Measurements from ENCODE around the gene OR52A5. TPM values are rescaled to one million over a fixed set of nuclear protein-coding genes. Genes with fewer than 3 reads are reported as not detected.

The OR52A5 gene
- not detected in 2 replicates for total RNA-seq

DNA sequence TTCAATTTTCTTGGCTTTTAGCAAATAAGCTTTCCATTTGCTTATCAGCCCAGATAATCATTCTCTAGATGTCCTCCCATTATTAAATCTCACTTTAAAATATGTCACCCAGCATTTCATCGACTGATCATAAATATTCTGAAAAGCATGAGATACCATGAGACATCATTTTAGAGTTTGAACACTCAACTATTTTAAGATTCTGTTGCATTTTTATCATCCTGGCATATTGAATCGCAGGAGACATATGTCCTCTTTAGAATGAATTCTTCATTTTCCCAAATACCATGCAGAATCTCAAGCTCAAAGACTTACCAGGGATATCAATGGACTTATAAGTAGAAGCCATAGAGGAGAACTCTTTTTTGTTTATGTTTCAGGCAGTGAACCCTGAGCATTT is at the start of gene OR52A5:
Gene OR52A5, minus strand, starts transcription at position 361 of the 400 bp plus-strand sequence. CDS start 5,714 bp downstream, outside the sequence.

DNA sequence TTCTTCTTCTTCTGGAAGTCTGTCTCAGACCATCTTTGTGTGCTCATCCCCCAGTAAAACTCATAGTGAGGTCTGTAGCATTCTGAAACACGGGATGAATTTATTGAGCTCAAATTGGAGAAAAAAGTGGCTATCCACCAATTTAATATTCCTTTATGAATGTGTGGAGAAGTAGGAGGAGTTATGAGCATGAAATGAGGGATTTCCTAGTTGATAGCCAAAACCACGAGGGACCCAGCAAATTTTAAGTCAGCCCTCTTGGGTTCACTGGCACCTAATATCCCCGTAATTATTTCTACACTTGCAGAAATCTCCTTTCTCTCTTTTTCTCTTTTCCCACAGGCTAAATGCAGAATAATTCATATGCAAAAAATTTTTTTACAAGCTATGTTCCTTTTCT is 16.5 kb upstream of the OR52A5 start, which contains the start of gene OR52A1:
Gene OR52A1, minus strand, starts transcription at position 101 of the 400 bp plus-strand sequence. CDS start 2,388 bp downstream, outside the sequence.

Other genes starting within 250 kb of the OR52A5 start
- not detected in 2 replicates for gene OR51A7, start 234.6 kb downstream of the OR52A5 start, total RNA-seq
- not detected in 2 replicates for gene OR51G2, start 219.0 kb downstream of the OR52A5 start, total RNA-seq
- not detected in 2 replicates for gene OR51G1, start 214.0 kb downstream of the OR52A5 start, total RNA-seq
- gene OR51A4, start 190.8 kb downstream of the OR52A5 start, total RNA-seq: not detected in 2 replicates
- gene OR51A2, start 182.6 kb downstream of the OR52A5 start, total RNA-seq: not detected in 2 replicates
- not detected in 2 replicates for gene OR51L1, start 143.5 kb downstream of the OR52A5 start, total RNA-seq
- not detected in 2 replicates for gene OR52J3, start 91.8 kb downstream of the OR52A5 start, total RNA-seq
- gene OR52E2, start 78.7 kb downstream of the OR52A5 start, total RNA-seq: not detected in 2 replicates
- not detected in 2 replicates for gene OR52E1, start 68.8 kb downstream of the OR52A5 start, total RNA-seq
- not detected in 2 replicates for gene OR52A1, start 16.4 kb upstream of the OR52A5 start, total RNA-seq
- not detected in 2 replicates for gene OR51V1, start 62.3 kb upstream of the OR52A5 start, total RNA-seq
- gene HBB, start 88.7 kb upstream of the OR52A5 start, total RNA-seq: not detected in 2 replicates
- not detected in 2 replicates for gene HBD, start 96.1 kb upstream of the OR52A5 start, total RNA-seq
- gene HBG1, start 111.5 kb upstream of the OR52A5 start, total RNA-seq: not detected in 2 replicates
- 1.2 TPM in 1 of 2 replicates, not detected in the other for gene HBG2, start 116.4 kb upstream of the OR52A5 start, total RNA-seq
- not detected in 2 replicates for gene HBE1, start 131.6 kb upstream of the OR52A5 start, total RNA-seq
- gene OR51B4, start 163.6 kb upstream of the OR52A5 start, total RNA-seq: not detected in 2 replicates
- not detected in 2 replicates for gene OR51B2, start 185.9 kb upstream of the OR52A5 start, total RNA-seq
- gene OR51B5, start 205.2 kb upstream of the OR52A5 start, total RNA-seq: not detected in 2 replicates
- gene OR51B6, start 213.2 kb upstream of the OR52A5 start, total RNA-seq: not detected in 2 replicates
- not detected in 2 replicates for gene OR51M1, start 245.5 kb upstream of the OR52A5 start, total RNA-seq